K562 (cell line): ENCODE results near the gene SEC11A. TPM values are rescaled to one million over a fixed set of nuclear protein-coding genes. Genes with fewer than 3 reads are reported as not detected.

Experiments
- BHLHE40 ChIP-seq: IDR thresholded peaks from 2 replicates; pipeline ENCODE4 v1.6.1; 2011; ENCODE audit warnings: low read length, improper control_type of control experiment
- CHD1 ChIP-seq: fragments of 200-600 bp; sonication (generic); IDR thresholded peaks from one replicate; pipeline ENCODE4 v1.6.1; 2012; ENCODE audit warnings: mild to moderate bottlenecking, moderate library complexity, low read length, inconsistent platforms
- CXXC5 ChIP-seq: fragments of 250-450 bp; sonication (Bioruptor Pico); IDR thresholded peaks from 2 replicates; pipeline ENCODE4 v1.8.0; 2022; ENCODE audit warnings: inconsistent platforms, mild to moderate bottlenecking, moderate library complexity
- DMBX1 ChIP-seq: fragments of 250-450 bp; sonication (Bioruptor Pico); IDR thresholded peaks from 2 replicates; pipeline ENCODE4 v1.8.0; 2022; ENCODE audit warnings: inconsistent platforms, mild to moderate bottlenecking, moderate library complexity, borderline replicate concordance
- E2F1 ChIP-seq: sonication (generic); formaldehyde crosslinking; IDR thresholded peaks from 2 replicates; pipeline ENCODE4 v1.8.1; 2023; ENCODE audit warnings: mild to moderate bottlenecking, missing genetic modification reagents, moderate library complexity
- ELF1 ChIP-seq: fragments of 200-800 bp; sonication (Bioruptor generic); IDR thresholded peaks from 2 replicates; pipeline ENCODE4 v1.6.1; 2016; ENCODE audit warnings: missing genetic modification characterization, missing compliant biosample characterization
- EP400 ChIP-seq: fragments of 450-650 bp; IDR thresholded peaks from 2 replicates; pipeline ENCODE4 v1.6.1; 2017; ENCODE audit warnings: antibody characterized with exemption, mild to moderate bottlenecking, moderate library complexity
- GMEB1 ChIP-seq: fragments of 250-450 bp; sonication (Bioruptor Pico); IDR thresholded peaks from 2 replicates; pipeline ENCODE4 v1.4.0; 2020; ENCODE audit warnings: mild to moderate bottlenecking
- HDAC1 ChIP-seq, 2 experiments: fragments of 450-650 bp; IDR thresholded peaks; 2 replicates each; pipeline ENCODE4 v1.6.1; 2016 to 2017; ENCODE audit warnings: inconsistent platforms in 1 of 2, mild to moderate bottlenecking in 1 of 2, moderate library complexity in 1 of 2
- HMGXB4 ChIP-seq: sonication (generic); formaldehyde crosslinking; IDR thresholded peaks from 2 replicates; pipeline ENCODE4 v1.8.1; 2023; ENCODE audit warnings: mild to moderate bottlenecking, missing genetic modification reagents
- NFE2L1 ChIP-seq: fragments of 450-650 bp; IDR thresholded peaks from 2 replicates; pipeline ENCODE4 v1.6.1; 2016; ENCODE audit warnings: missing genetic modification characterization, low read depth, mild to moderate bottlenecking, missing compliant biosample characterization, moderate library complexity, borderline replicate concordance
- NR4A1 ChIP-seq, 2 experiments: fragments of 250-450 bp in 1 of 2; fragments of 450-650 bp in 1 of 2; sonication (Bioruptor Pico) in 1 of 2; IDR thresholded peaks; 2 replicates each; pipeline versions ENCODE4 v1.4.0 to v1.6.1; 2016 to 2020; ENCODE audit warnings: mild to moderate bottlenecking in 2 of 2, missing compliant biosample characterization in 1 of 2, missing genetic modification characterization in 1 of 2, moderate library complexity in 1 of 2
- SUPT5H ChIP-seq: fragments of 450-650 bp; IDR thresholded peaks from 2 replicates; pipeline ENCODE4 v1.6.1; 2016
- TAF1 ChIP-seq: IDR thresholded peaks from 2 replicates; pipeline ENCODE4 v1.6.1; 2011; ENCODE audit warnings: mild to moderate bottlenecking, low read length, moderate library complexity; ENCODE audit not compliant: insufficient read depth, control insufficient read depth, severe bottlenecking; ENCODE audit errors: extremely low read depth
- TEAD1 ChIP-seq, 2 experiments: fragments of 450-650 bp in 1 of 2; sonication (generic) in 1 of 2; formaldehyde crosslinking; IDR thresholded peaks; 2 replicates each; pipeline versions ENCODE4 v1.4.0 to v1.8.0; 2020 to 2022; ENCODE audit warnings: mild to moderate bottlenecking in 2 of 2, missing genetic modification reagents in 1 of 2
- ZHX1 ChIP-seq: fragments of 150-350 bp; conservative IDR thresholded peaks from 2 replicates; pipeline ENCODE4 v1.6.1; 2014; ENCODE audit warnings: low read length
- ZNF140 ChIP-seq: fragments of 250-450 bp; sonication (Bioruptor Pico); IDR thresholded peaks from 2 replicates; pipeline ENCODE4 v1.8.0; 2021; ENCODE audit warnings: moderate library complexity, mild to moderate bottlenecking, inconsistent platforms
- ZNF143 ChIP-seq: sonication (generic); formaldehyde crosslinking; IDR thresholded peaks from 2 replicates; pipeline ENCODE4 v1.9.0; 2022; ENCODE audit warnings: mild to moderate bottlenecking, missing genetic modification reagents
- ZNF384 ChIP-seq: IDR thresholded peaks from 2 replicates; pipeline ENCODE4 v1.6.1; 2012; ENCODE audit warnings: low read depth, low read length, improper control_type of control experiment
- ZNF444 ChIP-seq: fragments of 250-450 bp; sonication (Bioruptor Pico); IDR thresholded peaks from 2 replicates; pipeline ENCODE4 v1.4.0; 2020; ENCODE audit warnings: mild to moderate bottlenecking, moderate library complexity
- polyA plus RNA-seq, 8 experiments: library from polyadenylated mRNA; depleted of rRNA in 4 of 8; stranded (reverse) in 5 of 8; unstranded in 3 of 8; fragments of >200 nt; fragmentation: Nextera tagmentation in 2 of 8; fragmentation: Illumina TruSeq in 1 of 8; extraction: Ambion mirVana in 2 of 8; extraction: Trizol in 1 of 8; gene quantifications; 2 replicates each; pipeline versions ENCODE4 v1.2.1 to v1.2.3, GENCODE V29; 2011 to 2014; ENCODE audit warnings: inconsistent platforms in 1 of 8, missing spikeins in 1 of 8
- total RNA-seq, 7 experiments: library from RNA; depleted of rRNA in 6 of 7; stranded (reverse); fragments of >200 nt in 6 of 7; fragmentation: Illumina TruSeq in 2 of 7; extraction: Trizol in 2 of 7; gene quantifications; 2 replicates each; pipeline versions ENCODE4 v1.2.1 to v1.2.3, GENCODE V29; 2011 to 2021; ENCODE audit warnings: low replicate concordance in 1 of 7

SEC11A gene
- total and polyA plus RNA-seq, 9 of the 15 experiments (the other 6 are each of a cell fraction or from before 2014, with no cell fraction given): 175 to 310 (median 229) TPM

- TF ChIP-seq NFE2L1 (tag) (no peak), TEAD1 (CRISPR knock-in tag; IDR thresholded peaks at IDR 0.05) (0 out of 4 replicates have a peak, but pooled peaks of 1 of the 2 experiments have one; percentile 34), HMGXB4 (CRISPR knock-in tag) (no peak), ZNF444 (CRISPR knock-in tag) (no peak), BHLHE40 (no peak), ZNF143 (CRISPR knock-in tag) (no peak), DMBX1 (CRISPR knock-in tag) (no peak), GMEB1 (CRISPR knock-in tag) (no peak), NR4A1 (CRISPR knock-in tag; IDR thresholded peaks at IDR 0.05) (no peak), NR4A1 (tag; IDR thresholded peaks at IDR 0.05) (no peak), EP400 (peak; percentile 29; the same call in 1 of the 2 replicates), CXXC5 (CRISPR knock-in tag) (no peak), CHD1 (peak; percentile 3), ELF1 (tag) (no peak), TAF1 (no peak), ZHX1 (no peak), HDAC1 (IDR thresholded peaks at IDR 0.05) (peak in 1 of 2 experiments; percentile 9; a peak in 1 of 4 replicates), ZNF384 (no peak), E2F1 (CRISPR knock-in tag) (no peak), SUPT5H (0 out of 2 replicates have a peak, but pooled peaks have one; percentile 23), ZNF140 (CRISPR knock-in tag) (no peak)
Measured at GRCh38 chr15:84749111-84749991, 33.4 kb upstream of the SEC11A start (continued).
